GM06990 (cell line): ENCODE results near the gene OPRPN.

Experiments
- DNase-seq: peaks from one replicate; pipeline ENCODE4 v3.0.0-alpha.2; 2011; ENCODE audit not compliant: insufficient read length; ENCODE audit errors: extremely low read depth
- H3K27me3 ChIP-seq: replicated peaks from 2 replicates; pipeline ENCODE4 v1.6.0; 2011; ENCODE audit warnings: low read length; ENCODE audit not compliant: control insufficient read depth, insufficient read depth
- H3K36me3 ChIP-seq: 2 replicates; pipeline ENCODE4 v1.5.1; 2011; ENCODE audit warnings: low read length; ENCODE audit not compliant: control insufficient read depth, insufficient read depth
- H3K4me3 ChIP-seq: replicated peaks from 2 replicates; pipeline ENCODE4 v1.5.1; 2011; ENCODE audit warnings: low read depth, mild to moderate bottlenecking, control low read depth, low read length
- CTCF ChIP-seq: IDR thresholded peaks from 2 replicates; pipeline ENCODE4 v1.5.1; 2011; ENCODE audit warnings: low read length, control low read depth, mild to moderate bottlenecking, inconsistent platforms; ENCODE audit not compliant: insufficient read depth, poor library complexity, severe bottlenecking

Gene OPRPN

GRCh38 chr4:70367813-70368212 is 29.9 kb upstream of the OPRPN start:
- H3K27me3 ChIP-seq: no peaks in the 10 kb centered on the region
- TF ChIP-seq CTCF: no peak
- no peak for DNase-seq

GRCh38 chr4:70371987-70372386 is 25.8 kb upstream of the OPRPN start:
- Histone ChIP-seq H3K4me3 (no peak overlapping the region), H3K27me3 (no peaks in the 10 kb centered on the region), H3K36me3 (no peaks in the 10 kb centered on the region)
- DNase-seq: no peak
- no peak for TF ChIP-seq CTCF

More at GRCh38 chr4:70367813-70368212, 29.9 kb upstream of the OPRPN start:
- no peak overlapping the region for H3K4me3 ChIP-seq
- no peaks in the 10 kb centered on the region for H3K36me3 ChIP-seq

GRCh38 chr4:70372760-70373159 is 25.0 kb upstream of the OPRPN start:
- Histone ChIP-seq H3K36me3 (no peaks in the 10 kb centered on the region), H3K4me3 (no peak overlapping the region), H3K27me3 (no peaks in the 10 kb centered on the region)
- no peak for TF ChIP-seq CTCF
- DNase-seq: no peak

GRCh38 chr4:70380578-70380977 is 17.2 kb upstream of the OPRPN start:
- H3K27me3 ChIP-seq: no peaks in the 10 kb centered on the region
- no peak overlapping the region for H3K4me3 ChIP-seq
- H3K36me3 ChIP-seq: no peaks in the 10 kb centered on the region
- no peak for TF ChIP-seq CTCF
- DNase-seq: no peak

GRCh38 chr4:70382691-70383181 is 15.0 kb upstream of the OPRPN start, which contains the start of gene SMR3B:
SMR3B (plus strand) TSS chr4:70383131; CDS start chr4:70384511, 1,380 bp downstream.
- TF ChIP-seq CTCF: no peak
- Histone ChIP-seq H3K27me3 (no peaks in the 10 kb centered on the region), H3K36me3 (no peaks in the 10 kb centered on the region), H3K4me3 (no peak within 1 kb of the TSS)
- no peak for DNase-seq
